Thyroid gland (tissue), 4 donors: ENCODE data around the gene ACTN3.

ENCODE experiments used
- CTCF ChIP-seq, 6 experiments: fragments of 200-600 bp in 3 of 6; fragments of 450-650 bp in 3 of 6; sonication (generic) in 3 of 6; IDR thresholded peaks; one replicate each; pipeline ENCODE4 v1.5.1; 2016 to 2019; ENCODE audit warnings: antibody characterized with exemption in 6 of 6, mild to moderate bottlenecking in 2 of 6, inconsistent platforms in 1 of 6, moderate library complexity in 1 of 6
- POLR2A ChIP-seq, 2 donors: fragments of 450-650 bp; IDR thresholded peaks; one replicate each; pipeline ENCODE4 v1.6.1; 2017; ENCODE audit warnings: antibody characterized with exemption in 2 of 2, mild to moderate bottlenecking in 2 of 2, moderate library complexity in 1 of 2

GRCh38 chr11:66548041-66548440, 1.3 kb downstream of the ACTN3 start:
- TF ChIP-seq POLR2A (IDR thresholded peaks at IDR 0.05) (no peak), CTCF (IDR thresholded peaks at IDR 0.05) (no peak)
